Neural crest cell (in vitro differentiated cells): ENCODE results near the gene TM4SF1. TPM values are rescaled to one million over a fixed set of nuclear protein-coding genes. Genes with fewer than 3 reads are reported as not detected.

Experiments used
- DNase-seq: peaks from one replicate; pipeline ENCODE4 v3.0.0; 2021; ENCODE audit warnings: low read depth, mixed read lengths, low spot score
- H3K27ac Mint-ChIP-seq: one replicate; pipeline ENCODE4 v1.8.0; 2021; ENCODE audit warnings: mild to moderate bottlenecking, mixed read lengths; ENCODE audit not compliant: unreplicated experiment
- H3K27me3 Mint-ChIP-seq: 2 replicates; pipeline ENCODE4 v1.8.0; 2021; ENCODE audit warnings: low read depth, mild to moderate bottlenecking, mixed read lengths
- H3K36me3 Mint-ChIP-seq: 2 replicates; pipeline ENCODE4 v1.8.0; 2021; ENCODE audit warnings: low read depth, mild to moderate bottlenecking, mixed read lengths
- H3K4me1 Mint-ChIP-seq: 2 replicates; pipeline ENCODE4 v1.8.0; 2021; ENCODE audit warnings: mixed read lengths
- H3K4me3 Mint-ChIP-seq: one replicate; pipeline ENCODE4 v1.8.0; 2021; ENCODE audit warnings: mild to moderate bottlenecking, mixed read lengths
- H3K9me3 Mint-ChIP-seq: 2 replicates; pipeline ENCODE4 v1.8.0; 2021; ENCODE audit warnings: mixed read lengths
- total RNA-seq: library from RNA; stranded (reverse); gene quantifications from 2 replicates; pipeline ENCODE4 v1.2.1, GENCODE V29; 2021
- TF ChIP-seq, protein P1 (sequence below): fragments of 200-600 bp; sonication (generic); conservative IDR thresholded peaks from 2 replicates; pipeline ENCODE4 v1.5.0; 2021; ENCODE audit warnings: antibody characterized with exemption, mild to moderate bottlenecking

TM4SF1 gene
- total RNA-seq, 1 donor from 2014 or later: not detected

DNA sequence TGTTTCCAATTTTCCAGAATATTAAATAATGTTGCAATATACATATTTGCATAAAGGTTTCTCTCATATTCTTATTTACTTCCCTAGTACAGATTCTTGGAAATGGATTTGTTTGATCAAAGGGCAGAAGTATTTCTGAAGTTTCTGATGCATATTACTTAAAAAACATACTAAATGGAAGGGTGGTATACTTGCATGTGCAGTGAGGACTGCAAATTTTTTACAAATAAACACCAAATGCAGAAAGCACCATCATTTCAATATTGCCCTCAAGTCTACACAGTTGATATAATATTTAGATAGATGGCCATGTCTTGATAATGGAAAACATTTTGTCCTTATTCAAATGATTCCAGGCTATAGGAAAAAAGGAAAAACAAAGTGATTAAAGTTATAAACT is 56.3 kb downstream of the TM4SF1 start:
- TF ChIP-seq, protein P1, sequence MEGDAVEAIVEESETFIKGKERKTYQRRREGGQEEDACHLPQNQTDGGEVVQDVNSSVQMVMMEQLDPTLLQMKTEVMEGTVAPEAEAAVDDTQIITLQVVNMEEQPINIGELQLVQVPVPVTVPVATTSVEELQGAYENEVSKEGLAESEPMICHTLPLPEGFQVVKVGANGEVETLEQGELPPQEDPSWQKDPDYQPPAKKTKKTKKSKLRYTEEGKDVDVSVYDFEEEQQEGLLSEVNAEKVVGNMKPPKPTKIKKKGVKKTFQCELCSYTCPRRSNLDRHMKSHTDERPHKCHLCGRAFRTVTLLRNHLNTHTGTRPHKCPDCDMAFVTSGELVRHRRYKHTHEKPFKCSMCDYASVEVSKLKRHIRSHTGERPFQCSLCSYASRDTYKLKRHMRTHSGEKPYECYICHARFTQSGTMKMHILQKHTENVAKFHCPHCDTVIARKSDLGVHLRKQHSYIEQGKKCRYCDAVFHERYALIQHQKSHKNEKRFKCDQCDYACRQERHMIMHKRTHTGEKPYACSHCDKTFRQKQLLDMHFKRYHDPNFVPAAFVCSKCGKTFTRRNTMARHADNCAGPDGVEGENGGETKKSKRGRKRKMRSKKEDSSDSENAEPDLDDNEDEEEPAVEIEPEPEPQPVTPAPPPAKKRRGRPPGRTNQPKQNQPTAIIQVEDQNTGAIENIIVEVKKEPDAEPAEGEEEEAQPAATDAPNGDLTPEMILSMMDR: no peak
- H3K9me3 Mint-ChIP-seq: peaks cover 9% of the 10 kb centered on the region
- peaks cover 6% of the 10 kb centered on the region for H3K4me1 Mint-ChIP-seq
- no peak overlapping the region for H3K27ac Mint-ChIP-seq
- no peaks in the 10 kb centered on the region for H3K27me3 Mint-ChIP-seq
- no peaks in the 10 kb centered on the region for H3K36me3 Mint-ChIP-seq
- no peak for DNase-seq
- H3K4me3 Mint-ChIP-seq: no peak overlapping the region

DNA sequence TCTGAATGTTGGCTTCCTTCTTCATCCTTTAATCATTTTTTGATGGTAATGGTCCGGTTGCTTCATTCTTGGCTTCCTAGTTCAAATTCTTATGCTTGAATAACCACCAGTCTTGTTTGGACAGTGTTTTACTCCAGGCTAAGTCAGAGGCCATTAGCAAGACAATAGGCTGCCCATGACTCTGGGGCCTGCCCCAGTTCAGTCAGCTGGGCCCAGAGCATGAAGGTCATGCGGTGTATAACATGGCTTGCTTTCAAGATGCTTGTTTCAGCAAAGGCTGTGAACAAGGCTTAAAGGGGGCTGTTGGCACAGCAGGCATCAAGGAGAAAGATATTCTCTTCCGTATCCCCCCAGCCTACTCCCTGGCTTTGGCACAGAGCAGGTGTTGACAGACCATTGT is 57.7 kb downstream of the TM4SF1 start:
- Mint-ChIP-seq H3K27me3 (no peaks in the 10 kb centered on the region), H3K4me1 (peaks cover 6% of the 10 kb centered on the region), H3K4me3 (no peak overlapping the region), H3K27ac (no peak overlapping the region), H3K9me3 (peaks cover 9% of the 10 kb centered on the region), H3K36me3 (no peaks in the 10 kb centered on the region)
- TF ChIP-seq, protein P1: no peak
- no peak for DNase-seq

Other genes with a start within 250 kb of the TM4SF1 start
- 17.4 and 18.6 TPM in 2 replicates for gene HPS3, start 248.0 kb downstream of the TM4SF1 start, total RNA-seq
- gene CP, start 155.8 kb downstream of the TM4SF1 start, total RNA-seq: 0.09 and 0.42 TPM in 2 replicates
- not detected in 2 replicates for gene TM4SF18, start 44.0 kb downstream of the TM4SF1 start, total RNA-seq
- not detected in 2 replicates for gene TM4SF4, start 97.0 kb upstream of the TM4SF1 start, total RNA-seq